Right lobe of liver (tissue), 6 donors: ENCODE results near the gene DUSP16. TPM values are rescaled to one million over a fixed set of nuclear protein-coding genes. Genes with fewer than 3 reads are reported as not detected.

ENCODE experiments used
- ATAC-seq, 4 donors: fragments of 200-7000 bp; cut with Tn5 transposase; one replicate each; pipeline ENCODE4 v1.9.1; 2020; ENCODE audit warnings: mild to moderate bottlenecking in 4 of 4, moderate library complexity in 4 of 4
- DNase-seq, 3 donors: peaks; one replicate each; pipeline ENCODE4 v3.0.0-alpha.2; 2020
- H3K27ac ChIP-seq, 3 donors: fragments of 200-600 bp; one replicate each; pipeline ENCODE4 v1.8.0; 2022
- H3K27me3 ChIP-seq, 2 donors: fragments of 200-600 bp; one replicate each; pipeline ENCODE4 v1.8.0; 2022
- H3K36me3 ChIP-seq, 4 donors: fragments of 200-600 bp; sonication (generic) in 1 of 4; one replicate each; pipeline versions ENCODE4 v1.5.1 to v1.8.0; 2017 to 2022; ENCODE audit warnings: control low read depth in 1 of 4
- H3K4me1 ChIP-seq, 4 donors: fragments of 200-600 bp; sonication (generic) in 1 of 4; one replicate each; pipeline versions ENCODE4 v1.5.1 to v1.8.0; 2017 to 2022; ENCODE audit warnings: control low read depth in 1 of 4
- H3K4me3 ChIP-seq, 3 donors: fragments of 200-600 bp; one replicate each; pipeline ENCODE4 v1.8.0; 2022
- H3K9me3 ChIP-seq, 4 donors: fragments of 200-600 bp; sonication (generic) in 1 of 4; one replicate each; pipeline versions ENCODE4 v1.5.1 to v1.8.0; 2017 to 2022; ENCODE audit warnings: control low read depth in 1 of 4
- POLR2A ChIP-seq: fragments of 450-650 bp; IDR thresholded peaks from one replicate; pipeline ENCODE4 v1.6.1; 2017; ENCODE audit warnings: antibody characterized with exemption, mild to moderate bottlenecking
- WGBS: methylation state at CpG from one replicate; pipeline ENCODE4 v1.1.6; 2018; ENCODE audit warnings: low coverage, low lambda C conversion rate; ENCODE audit not compliant: insufficient coverage; ENCODE audit errors: missing lambda C conversion rate; 5-methylcytosine and 5-hydroxymethylcytosine counted together
- intact Hi-C, 2 donors: fragments of 100-400 bp; cut with DNase I; formaldehyde crosslinking; loops; one replicate each; pipeline versions ENCODE4 v1.11.2 to v1.14.1; 2022
- total RNA-seq, 6 experiments: library from RNA; depleted of rRNA in 2 of 6; stranded (reverse); fragments of >200 nt in 2 of 6; fragmentation: NEBNext Ultra II Directional in 3 of 6; extraction: Animal tissue kit (Norgen Biotek cat#: 25700) in 3 of 6; gene quantifications; one replicate each; pipeline versions ENCODE4 v1.1.0 to v1.2.4, GENCODE V29; 2016 to 2023
- TF ChIP-seq, protein P1 (sequence below), 4 donors: fragments of 200-600 bp in 3 of 4; fragments of 450-650 bp in 1 of 4; IDR thresholded peaks; one replicate each; pipeline versions ENCODE4 v1.5.1 to v1.8.0; 2016 to 2022; ENCODE audit warnings: antibody characterized with exemption in 4 of 4, mild to moderate bottlenecking in 2 of 4
- donor health status: DM: no; HTN: yes; CAD: no.
- donor health status: DM: no; HTN: no; CAD: no.
- donor health status: DM: no; HTN: no; CAD: no.
- donor health status: DM: no; HTN: yes; CAD: no.
- donor health status: DM: no; HTN: yes; CAD: no.

DUSP16 gene
- total RNA-seq, 6 experiments from 2014 or later = 41.9 to 74.2 (median 48.4) TPM

DNA sequence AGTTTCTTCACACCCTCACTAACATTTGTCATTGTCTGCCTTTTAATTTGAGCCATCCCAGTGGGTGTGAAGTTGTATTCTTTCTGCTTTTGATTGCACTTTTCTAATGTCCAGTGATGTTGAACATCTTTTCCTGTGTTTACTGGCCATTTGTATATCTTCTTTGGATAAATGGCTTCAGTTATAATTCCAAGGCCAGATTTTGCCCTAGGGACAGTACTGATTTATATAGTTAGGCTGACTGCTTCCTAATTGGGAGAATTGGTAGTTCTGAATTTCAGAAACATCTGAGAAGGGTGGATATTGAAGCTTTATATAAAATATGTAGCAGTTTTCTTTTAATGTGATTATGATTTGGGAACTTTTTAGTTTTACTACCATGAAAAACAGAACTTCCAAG, 108.3 kb downstream of the DUSP16 start:
- ATAC-seq = no peak
- Histone ChIP-seq H3K36me3 (no peaks in the 10 kb centered on the region), H3K9me3 (no peaks in the 10 kb centered on the region), H3K27ac (no peak overlapping the region), H3K4me1 (peaks cover 0 to 21% (median 9%) of the 10 kb centered on the region in 4 donors), H3K27me3 (no peaks in the 10 kb centered on the region), H3K4me3 (no peak overlapping the region)
- TF ChIP-seq, protein P1, sequence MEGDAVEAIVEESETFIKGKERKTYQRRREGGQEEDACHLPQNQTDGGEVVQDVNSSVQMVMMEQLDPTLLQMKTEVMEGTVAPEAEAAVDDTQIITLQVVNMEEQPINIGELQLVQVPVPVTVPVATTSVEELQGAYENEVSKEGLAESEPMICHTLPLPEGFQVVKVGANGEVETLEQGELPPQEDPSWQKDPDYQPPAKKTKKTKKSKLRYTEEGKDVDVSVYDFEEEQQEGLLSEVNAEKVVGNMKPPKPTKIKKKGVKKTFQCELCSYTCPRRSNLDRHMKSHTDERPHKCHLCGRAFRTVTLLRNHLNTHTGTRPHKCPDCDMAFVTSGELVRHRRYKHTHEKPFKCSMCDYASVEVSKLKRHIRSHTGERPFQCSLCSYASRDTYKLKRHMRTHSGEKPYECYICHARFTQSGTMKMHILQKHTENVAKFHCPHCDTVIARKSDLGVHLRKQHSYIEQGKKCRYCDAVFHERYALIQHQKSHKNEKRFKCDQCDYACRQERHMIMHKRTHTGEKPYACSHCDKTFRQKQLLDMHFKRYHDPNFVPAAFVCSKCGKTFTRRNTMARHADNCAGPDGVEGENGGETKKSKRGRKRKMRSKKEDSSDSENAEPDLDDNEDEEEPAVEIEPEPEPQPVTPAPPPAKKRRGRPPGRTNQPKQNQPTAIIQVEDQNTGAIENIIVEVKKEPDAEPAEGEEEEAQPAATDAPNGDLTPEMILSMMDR (IDR thresholded peaks at IDR 0.05) = no peak
- no peak for TF ChIP-seq POLR2A
- DNase-seq = no peak
- intact Hi-C loops = no loop called here

DNA sequence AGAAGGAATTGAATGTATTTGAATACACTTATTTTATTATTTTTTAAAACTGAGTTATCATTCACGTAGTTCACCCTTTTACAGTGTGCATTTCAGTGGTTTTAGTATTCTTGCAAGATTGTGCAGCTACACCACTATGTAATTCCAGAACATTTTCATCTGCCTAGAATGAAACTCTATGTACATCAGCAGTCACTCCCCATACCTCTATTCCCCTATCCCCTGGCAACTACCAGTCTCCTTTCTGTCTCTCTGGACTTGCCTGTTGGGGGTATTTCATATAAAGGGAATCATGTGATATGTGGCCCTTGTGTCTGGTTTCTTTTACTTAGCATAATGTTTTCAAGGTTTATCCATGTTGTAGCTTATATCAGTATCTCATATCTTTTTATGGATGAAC, 109.0 kb downstream of the DUSP16 start:
- no peak for DNase-seq
- Histone ChIP-seq H3K36me3 (no peaks in the 10 kb centered on the region), H3K9me3 (no peaks in the 10 kb centered on the region), H3K4me3 (no peak overlapping the region), H3K27me3 (no peaks in the 10 kb centered on the region), H3K4me1 (peaks cover 0 to 24% (median 12%) of the 10 kb centered on the region in 4 donors), H3K27ac (no peak overlapping the region)
- no peak for TF ChIP-seq POLR2A
- TF ChIP-seq, protein P1 (IDR thresholded peaks at IDR 0.05) = no peak
- 100% methylated on average over 1 of the region's 1 CpG for WGBS
- ATAC-seq = no peak
- intact Hi-C loops = no loop called here

DNA sequence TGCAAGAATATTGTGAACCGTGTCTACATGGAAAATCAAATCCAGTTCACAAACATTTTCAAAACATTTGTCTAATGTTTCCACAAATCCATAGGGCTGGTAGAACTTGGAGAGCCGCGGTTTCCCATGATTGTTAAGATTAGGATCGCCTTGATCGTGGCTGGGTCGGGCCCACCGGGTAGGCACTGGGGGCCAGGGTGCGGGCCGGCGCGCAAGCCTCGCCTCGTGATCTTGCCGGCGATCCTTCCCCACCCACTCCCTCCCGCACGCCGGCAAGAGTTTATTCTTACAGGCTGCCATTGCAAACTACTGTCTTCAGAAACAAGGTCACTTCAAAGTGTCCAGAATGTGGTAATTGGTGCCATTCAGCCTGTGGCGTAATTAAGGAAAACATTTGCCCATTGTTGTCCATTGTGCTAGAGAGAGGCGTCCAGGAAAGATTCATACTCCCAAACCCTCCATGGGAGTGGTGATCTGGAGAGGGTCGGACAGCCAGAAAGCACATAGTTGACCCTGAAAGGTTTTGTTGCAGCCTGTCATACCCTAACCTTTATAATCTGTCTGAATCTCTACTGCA, 110.2 kb downstream of the DUSP16 start:
- no peak for DNase-seq
- intact Hi-C loops = no loop called here
- no peaks in the 10 kb centered on the region for H3K36me3 ChIP-seq
- no peaks in the 10 kb centered on the region for H3K27me3 ChIP-seq
- TF ChIP-seq, protein P1 (IDR thresholded peaks at IDR 0.05) = no peak
- no peak for TF ChIP-seq POLR2A
- peak overlapping the region in 2 of 3 donors; percentile 1 to 97 for H3K27ac ChIP-seq
- no peaks in the 10 kb centered on the region for H3K9me3 ChIP-seq
- 78% methylated on average over 4 of the region's 21 CpGs for WGBS
- peaks cover 0 to 26% (median 12%) of the 10 kb centered on the region in 4 donors for H3K4me1 ChIP-seq
- no peak for ATAC-seq
- no peak overlapping the region for H3K4me3 ChIP-seq

DNA sequence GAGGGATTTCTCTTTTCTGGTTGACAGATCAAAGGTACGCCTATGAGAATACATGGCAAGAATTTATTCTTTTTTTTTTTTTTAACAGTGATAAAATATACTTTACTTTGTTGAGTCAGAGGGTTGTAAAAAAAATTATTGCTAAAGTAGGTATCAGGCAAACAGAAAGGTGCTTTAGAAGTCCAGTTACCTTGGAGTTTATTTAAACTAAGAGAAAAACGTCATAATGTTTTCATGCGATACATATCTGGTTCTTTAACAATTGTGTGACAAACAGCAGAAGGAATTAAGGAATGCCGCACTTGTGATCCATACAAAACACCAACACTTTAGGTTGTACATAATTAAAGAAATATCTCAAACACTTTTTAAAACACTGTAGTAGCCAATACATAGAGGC, 111.6 kb downstream of the DUSP16 start:
- WGBS = 54% methylated on average over 4 of the region's 4 CpGs
- peak overlapping the region; percentile 84 to 97 (median 97) for H3K27ac ChIP-seq
- intact Hi-C loops = no loop called here
- ATAC-seq (no peak), DNase-seq (no peak)
- TF ChIP-seq, protein P1 (IDR thresholded peaks at IDR 0.05) = no peak
- TF ChIP-seq POLR2A = no peak
- no peaks in the 10 kb centered on the region for H3K36me3 ChIP-seq
- no peak overlapping the region for H3K4me3 ChIP-seq
- peaks cover 0 to 26% (median 12%) of the 10 kb centered on the region in 4 donors for H3K4me1 ChIP-seq
- H3K9me3 ChIP-seq = no peaks in the 10 kb centered on the region
- no peaks in the 10 kb centered on the region for H3K27me3 ChIP-seq
